HG03575 (cell line): ENCODE data around the gene OR8B4.
A peak's percentile ranks its signal among the peaks of the same experiment; 100 is the strongest.
"Not testable (repeated sequence)": the region's sequence is repeated elsewhere in the genome, so short reads cannot be mapped to it uniquely, and the experiment has no call there.

Source experiments
- ATAC-seq: cut with Tn5 transposase; IDR thresholded peaks from one replicate; pipeline ENCODE4 v1.9.1; 2021; ENCODE audit not compliant: unreplicated experiment, insufficient number of reproducible peaks, low FRiP score; ENCODE audit errors: extremely low read depth

OR8B4 gene

DNA sequence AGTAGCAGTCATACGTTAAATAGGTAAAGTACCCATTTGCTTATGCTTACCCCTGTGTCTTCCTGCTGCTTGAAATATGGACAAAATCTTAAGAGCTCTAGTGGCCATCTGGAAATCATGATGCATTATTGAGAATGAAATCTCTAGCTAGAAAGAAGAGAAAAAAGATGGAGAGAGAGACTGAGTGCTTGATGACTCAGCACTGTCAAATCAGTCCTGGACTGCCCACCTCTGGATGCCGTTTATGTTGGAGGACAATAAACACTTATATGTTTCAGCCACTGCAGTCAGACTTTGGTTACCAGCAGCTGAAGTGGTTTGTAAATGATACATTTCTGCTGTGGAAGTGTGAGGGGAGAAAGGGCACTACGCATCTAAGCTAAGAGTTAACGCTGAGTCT is 3.6 kb downstream of the OR8B4 start:
- ATAC-seq = no peak

GRCh38 chr11:124415356-124415923 is 9.2 kb downstream of the OR8B4 start:
- no peak for ATAC-seq

GRCh38 chr11:124409906-124410305 is 14.8 kb downstream of the OR8B4 start:
- no peak for ATAC-seq

DNA sequence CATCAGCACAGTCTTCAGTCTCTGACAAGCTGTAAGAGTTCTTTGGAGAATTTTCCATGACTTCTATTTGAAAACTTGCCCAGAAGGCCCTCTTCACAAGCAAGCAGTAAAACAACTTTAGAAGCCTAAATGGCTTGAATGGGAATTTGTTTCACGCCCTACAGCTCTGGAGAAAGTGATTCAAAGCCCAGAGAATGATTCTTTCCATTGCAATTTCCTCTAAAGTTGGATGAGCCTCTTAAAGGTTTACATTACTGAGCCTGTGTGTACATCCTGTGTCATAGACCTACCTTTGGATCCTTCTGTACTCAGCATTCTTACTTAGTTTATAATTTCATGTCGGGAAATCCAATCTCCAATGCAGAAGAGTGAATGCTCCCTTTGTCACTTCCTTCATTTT is 19.1 kb downstream of the OR8B4 start:
- ATAC-seq = no peak

DNA sequence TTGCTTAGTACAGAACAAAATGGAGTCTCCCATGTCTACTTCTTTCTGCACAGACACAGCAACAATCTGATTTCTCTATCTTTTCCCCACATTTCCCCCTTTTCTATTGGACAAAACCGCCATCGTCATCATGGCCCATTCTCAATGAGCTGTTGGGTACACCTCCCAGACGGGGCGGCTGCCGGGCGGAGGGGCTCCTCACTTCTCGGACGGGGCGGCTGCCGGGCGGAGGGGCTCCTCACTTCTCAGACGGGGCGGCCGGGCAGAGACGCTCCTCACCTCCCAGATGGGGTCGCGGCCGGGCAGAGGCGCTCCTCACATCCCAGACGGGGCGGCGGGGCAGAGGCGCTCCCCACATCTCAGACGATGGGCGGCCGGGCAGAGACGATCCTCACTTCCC is 21.5 kb downstream of the OR8B4 start:
- not testable (repeated sequence) for ATAC-seq

DNA sequence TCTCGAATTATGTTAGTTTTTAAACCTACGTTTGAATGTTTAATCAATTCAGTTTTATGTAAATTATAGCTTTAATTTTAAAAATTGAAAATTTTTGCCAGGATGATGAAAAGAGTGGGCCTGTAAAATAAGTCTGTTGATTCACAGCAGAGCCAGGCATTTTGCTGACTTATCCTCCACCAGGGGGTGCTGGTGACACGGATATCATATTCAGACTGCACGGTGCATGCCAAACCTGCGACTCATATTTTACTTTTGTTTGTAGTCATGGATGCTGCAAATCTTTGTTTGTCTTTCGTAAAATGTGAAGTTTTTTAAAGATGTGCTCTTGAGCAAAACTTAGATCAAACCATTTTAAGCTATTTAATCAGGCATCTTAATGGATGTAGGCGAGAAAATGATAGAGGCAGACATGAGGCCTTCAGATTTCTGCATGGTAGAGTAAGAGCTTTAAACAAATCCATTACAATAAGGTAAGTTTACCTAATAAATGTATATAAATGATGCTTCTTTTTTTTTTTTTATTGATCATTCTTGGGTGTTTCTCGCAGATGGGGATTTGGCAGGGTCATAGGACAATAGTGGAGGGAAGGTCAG is 22.2 kb downstream of the OR8B4 start:
- peak; percentile 85 for ATAC-seq

DNA sequence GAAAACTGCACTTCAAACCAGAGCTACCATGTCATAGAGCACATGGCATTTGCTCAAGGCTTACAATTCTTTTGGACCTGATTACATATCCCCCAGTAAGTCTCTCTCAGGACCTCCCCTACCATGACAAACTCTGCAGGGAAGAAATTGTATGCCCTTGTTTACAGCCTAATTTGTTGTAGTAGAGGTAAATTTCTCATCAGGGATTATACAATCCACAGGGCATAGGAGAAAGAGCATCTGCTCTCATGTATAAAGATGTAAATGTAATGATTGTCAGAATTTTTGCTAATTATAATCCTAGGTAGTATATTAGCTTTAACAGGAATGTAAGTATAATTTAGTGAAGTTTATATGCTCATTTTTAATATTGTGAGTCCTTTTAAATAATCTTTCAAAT is 25.7 kb downstream of the OR8B4 start, which contains the start of gene OR8B3:
TSS of gene OR8B3 (minus strand) at position 101 of the 400 bp plus-strand sequence. CDS start 1,673 bp downstream, outside the sequence.
- ATAC-seq = no peak

DNA sequence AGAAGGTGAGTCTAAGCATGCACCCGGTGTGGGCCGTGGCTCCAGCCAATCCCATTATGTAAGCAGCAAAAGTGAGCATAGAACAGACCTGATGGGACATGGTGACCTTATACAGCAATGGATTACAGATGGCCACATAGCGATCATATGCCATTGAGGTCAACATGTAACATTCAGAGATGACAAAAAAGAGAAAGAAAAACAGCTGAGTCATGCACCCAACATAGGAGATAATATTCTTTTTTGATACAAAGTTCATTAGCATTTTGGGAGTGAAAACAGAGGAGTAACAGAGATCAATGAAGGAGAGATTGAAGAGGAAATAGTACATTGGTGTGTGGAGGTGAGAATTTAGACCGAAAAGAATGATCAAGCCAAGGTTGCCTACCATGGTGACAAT is 27.8 kb downstream of the OR8B4 start:
- not testable (repeated sequence) for ATAC-seq

- ATAC-seq = no peak
These were observed 30.3 kb downstream of the OR8B4 start for GRCh38 chr11:124394408-124394807.

- no peak for ATAC-seq
These were observed 40.3 kb downstream of the OR8B4 start, which contains the start of gene OR8B2 for GRCh38 chr11:124384399-124384798. TSS of gene OR8B2 (minus strand) at chr11:124384499. CDS start at chr11:124383343, 1,156 bp downstream.

- ATAC-seq = not testable (repeated sequence)
These were observed 41.8 kb downstream of the OR8B4 start for GRCh38 chr11:124382857-124383256.

- no peak for ATAC-seq
These were observed 44.1 kb downstream of the OR8B4 start for GRCh38 chr11:124380585-124380984.

GRCh38 chr11:124376280-124376679 is 48.4 kb downstream of the OR8B4 start:
- no peak for ATAC-seq
